ENCODE measurements around the gene TTC33.

DNA sequence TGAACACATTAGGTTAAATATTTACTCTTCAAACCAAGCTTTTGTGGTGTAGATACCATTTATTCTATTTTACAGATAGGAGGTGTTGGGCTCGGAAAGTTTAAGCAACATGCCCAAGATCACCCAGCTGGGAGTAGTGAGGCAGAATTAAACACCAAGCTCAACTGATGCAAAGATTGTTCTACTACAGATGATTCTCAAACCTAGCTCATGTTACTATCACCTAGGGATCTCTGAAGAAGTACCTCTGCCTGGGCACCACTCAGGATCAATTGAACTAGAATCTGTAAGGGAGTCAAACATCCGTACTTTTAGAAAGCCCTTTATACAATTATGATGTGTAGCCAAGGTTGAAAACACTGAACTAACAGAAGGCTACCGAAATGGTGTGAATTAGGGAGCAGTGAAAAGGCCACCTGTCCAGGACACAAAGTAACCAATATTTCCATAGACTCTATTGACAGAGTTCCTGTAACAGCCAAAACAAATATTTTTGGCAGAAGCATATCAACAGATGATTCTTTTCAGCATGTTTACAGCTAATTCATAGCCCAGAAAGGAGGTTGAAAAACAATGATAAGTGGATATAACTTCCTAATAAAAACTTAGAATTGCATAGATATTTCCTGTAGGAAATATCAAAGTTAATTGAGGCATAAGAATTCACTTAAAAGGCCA is 234.5 kb downstream of the TTC33 start:
- no peak for TF ChIP-seq EZH2phosphoT487 (IDR thresholded peaks at IDR 0.05; ENCODE audit: borderline replicate concordance)
- TF ChIP-seq CTCF (conservative IDR thresholded peaks at IDR 0.05; ENCODE audit: low read length) = no peak
